ENCODE measurements around the gene FAM156A.
"Not testable (repeated sequence)": the region's sequence is repeated elsewhere in the genome, so short reads cannot be mapped to it uniquely, and the experiment has no call there.

The FAM156A gene

DNA sequence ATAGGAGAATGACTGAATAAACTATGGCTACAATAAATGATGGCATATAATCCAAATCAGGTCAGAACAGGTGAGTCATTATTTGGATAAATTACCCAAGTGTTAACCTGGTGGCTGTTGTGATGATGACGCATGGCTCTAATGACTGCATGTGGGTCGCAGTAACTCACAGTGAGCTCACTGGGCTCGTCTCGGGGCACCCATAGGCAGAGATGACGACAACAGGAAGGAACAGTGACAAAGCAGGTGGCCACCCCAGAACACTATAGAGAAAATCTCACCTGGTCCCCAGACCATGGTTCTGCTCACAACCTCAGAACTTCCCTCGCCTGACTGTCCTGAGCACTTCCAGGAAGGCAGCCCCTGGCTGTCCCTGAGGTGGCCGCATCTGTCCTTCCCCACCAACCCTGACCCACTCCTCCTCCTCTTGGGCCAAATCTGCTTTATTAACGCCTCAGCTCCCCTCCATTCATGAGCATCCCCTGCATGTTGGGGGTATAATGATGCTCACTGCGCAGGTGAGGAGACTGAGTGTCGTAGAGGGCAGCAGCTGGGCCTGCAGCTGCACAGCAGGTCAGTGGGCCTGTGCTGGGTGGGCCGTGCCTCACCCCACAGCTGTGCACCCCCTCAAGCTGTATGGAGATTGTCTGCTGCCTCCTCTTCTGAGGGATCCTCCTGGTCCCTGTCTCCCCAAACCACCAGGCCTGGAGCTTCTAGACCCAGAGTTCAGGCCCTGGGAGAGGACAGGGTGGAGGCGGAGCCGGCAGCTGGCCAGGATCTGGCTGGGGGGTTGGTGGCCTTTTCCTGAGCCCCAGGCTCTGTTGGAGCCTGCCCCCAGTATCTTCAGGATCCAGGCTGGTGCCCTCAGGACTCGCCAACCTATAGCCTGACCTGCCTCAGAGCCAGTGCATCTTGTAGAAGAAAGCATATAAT, 30.9 kb upstream of the FAM156A start:
- in situ Hi-C loops (cut with HindIII; ENCODE audit: low pct_ligation_motif_present, low sequenced_read_pairs) = no loop called here

GRCh38 chrX:52983321-52984000, 25.1 kb upstream of the FAM156A start:
- TF ChIP-seq, protein P1, sequence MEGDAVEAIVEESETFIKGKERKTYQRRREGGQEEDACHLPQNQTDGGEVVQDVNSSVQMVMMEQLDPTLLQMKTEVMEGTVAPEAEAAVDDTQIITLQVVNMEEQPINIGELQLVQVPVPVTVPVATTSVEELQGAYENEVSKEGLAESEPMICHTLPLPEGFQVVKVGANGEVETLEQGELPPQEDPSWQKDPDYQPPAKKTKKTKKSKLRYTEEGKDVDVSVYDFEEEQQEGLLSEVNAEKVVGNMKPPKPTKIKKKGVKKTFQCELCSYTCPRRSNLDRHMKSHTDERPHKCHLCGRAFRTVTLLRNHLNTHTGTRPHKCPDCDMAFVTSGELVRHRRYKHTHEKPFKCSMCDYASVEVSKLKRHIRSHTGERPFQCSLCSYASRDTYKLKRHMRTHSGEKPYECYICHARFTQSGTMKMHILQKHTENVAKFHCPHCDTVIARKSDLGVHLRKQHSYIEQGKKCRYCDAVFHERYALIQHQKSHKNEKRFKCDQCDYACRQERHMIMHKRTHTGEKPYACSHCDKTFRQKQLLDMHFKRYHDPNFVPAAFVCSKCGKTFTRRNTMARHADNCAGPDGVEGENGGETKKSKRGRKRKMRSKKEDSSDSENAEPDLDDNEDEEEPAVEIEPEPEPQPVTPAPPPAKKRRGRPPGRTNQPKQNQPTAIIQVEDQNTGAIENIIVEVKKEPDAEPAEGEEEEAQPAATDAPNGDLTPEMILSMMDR (IDR thresholded peaks at IDR 0.05; ENCODE audit: low read depth, low read length, missing control alignments) = no peak
- in situ Hi-C loops (cut with HindIII; ENCODE audit: low pct_ligation_motif_present, low sequenced_read_pairs) = no loop called here
- no peak for DNase-seq
- peak overlapping the region; percentile 53 for H3K27ac ChIP-seq
- peak overlapping the region; percentile 20 for H3K4me3 ChIP-seq (ENCODE audit: low read depth, low read length)
- no peaks in the 10 kb centered on the region for H3K36me3 ChIP-seq (replicated peaks)
- H3K27me3 ChIP-seq (replicated peaks) = no peaks in the 10 kb centered on the region

More for the DNA sequence above, 30.9 kb upstream of the FAM156A start:
- TF ChIP-seq, protein P1 (IDR thresholded peaks at IDR 0.05; ENCODE audit: low read depth, low read length, missing control alignments) = no peak
- DNase-seq = no peak
- Histone ChIP-seq H3K27ac (no peak overlapping the region), H3K4me3 (ENCODE audit: low read depth, low read length) (no peak overlapping the region), H3K27me3 (replicated peaks) (no peaks in the 10 kb centered on the region), H3K36me3 (replicated peaks) (no peaks in the 10 kb centered on the region)

DNA sequence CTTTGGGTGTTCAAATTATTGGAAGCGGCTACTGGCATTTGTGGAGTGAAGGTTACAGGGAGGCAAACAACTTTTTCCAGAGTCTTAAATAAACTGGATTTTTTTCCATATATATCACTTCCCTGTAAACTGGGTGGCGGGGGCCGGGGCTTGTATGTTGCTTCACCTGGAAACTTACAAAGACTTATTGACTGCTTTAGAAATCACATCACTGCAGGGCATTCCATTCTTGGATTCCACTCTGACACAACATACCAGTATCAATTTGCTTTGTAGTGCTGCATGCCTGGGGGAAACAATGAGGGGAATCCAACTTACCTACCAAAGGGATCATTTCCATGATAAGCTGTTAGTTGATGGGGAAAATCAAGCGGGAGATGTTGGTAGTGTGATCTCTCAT, 21.7 kb upstream of the FAM156A start:
- Histone ChIP-seq H3K27ac (peak overlapping the region; percentile 52), H3K27me3 (replicated peaks) (no peaks in the 10 kb centered on the region), H3K4me3 (ENCODE audit: low read depth, low read length) (no peak overlapping the region), H3K36me3 (replicated peaks) (no peaks in the 10 kb centered on the region)
- TF ChIP-seq, protein P1 (IDR thresholded peaks at IDR 0.05; ENCODE audit: low read depth, low read length, missing control alignments) = no peak
- in situ Hi-C loops (cut with HindIII; ENCODE audit: low pct_ligation_motif_present, low sequenced_read_pairs) = no loop called here
- no peak for DNase-seq

GRCh38 chrX:52979568-52979967, 21.2 kb upstream of the FAM156A start:
- Histone ChIP-seq H3K27ac (no peak overlapping the region), H3K36me3 (replicated peaks) (no peaks in the 10 kb centered on the region), H3K27me3 (replicated peaks) (no peaks in the 10 kb centered on the region), H3K4me3 (ENCODE audit: low read depth, low read length) (no peak overlapping the region)
- TF ChIP-seq, protein P1 (IDR thresholded peaks at IDR 0.05; ENCODE audit: low read depth, low read length, missing control alignments) = no peak
- in situ Hi-C loops (cut with HindIII; ENCODE audit: low pct_ligation_motif_present, low sequenced_read_pairs) = no loop called here
- no peak for DNase-seq

- Histone ChIP-seq H3K36me3 (replicated peaks) (no peaks in the 10 kb centered on the region), H3K27ac (no peak overlapping the region), H3K27me3 (replicated peaks) (no peaks in the 10 kb centered on the region), H3K4me3 (ENCODE audit: low read depth, low read length) (no peak overlapping the region)
- in situ Hi-C loops (cut with HindIII; ENCODE audit: low pct_ligation_motif_present, low sequenced_read_pairs) = no loop called here
- no peak for DNase-seq
- TF ChIP-seq, protein P1 (IDR thresholded peaks at IDR 0.05; ENCODE audit: low read depth, low read length, missing control alignments) = no peak
These were observed 19.6 kb upstream of the FAM156A start for GRCh38 chrX:52977953-52978352.

DNA sequence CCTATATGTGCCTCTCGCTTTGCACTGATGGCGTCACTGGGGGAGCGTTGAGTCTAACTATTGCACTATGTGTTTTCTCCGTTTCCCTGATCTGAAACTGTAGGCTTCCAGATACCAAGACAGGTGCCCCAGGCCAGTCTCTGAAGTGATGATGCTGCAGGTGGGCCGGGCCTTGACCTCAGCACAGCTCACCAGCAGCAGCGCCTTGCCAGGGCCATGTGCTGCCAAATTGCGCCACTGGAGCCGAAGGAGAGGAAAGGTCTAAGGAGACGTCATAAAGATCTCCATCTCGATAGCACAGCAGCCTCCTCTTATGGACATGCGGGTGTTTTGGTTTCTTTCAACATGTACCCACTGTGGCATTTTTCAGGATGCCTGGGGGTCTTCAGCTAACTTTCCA, 17.3 kb upstream of the FAM156A start:
- in situ Hi-C loops (cut with HindIII; ENCODE audit: low pct_ligation_motif_present, low sequenced_read_pairs); H3K4me3 ChIP-seq (ENCODE audit: low read depth, low read length); H3K36me3 ChIP-seq (replicated peaks); DNase-seq; H3K27me3 ChIP-seq (replicated peaks); H3K27ac ChIP-seq: not testable (repeated sequence)

DNA sequence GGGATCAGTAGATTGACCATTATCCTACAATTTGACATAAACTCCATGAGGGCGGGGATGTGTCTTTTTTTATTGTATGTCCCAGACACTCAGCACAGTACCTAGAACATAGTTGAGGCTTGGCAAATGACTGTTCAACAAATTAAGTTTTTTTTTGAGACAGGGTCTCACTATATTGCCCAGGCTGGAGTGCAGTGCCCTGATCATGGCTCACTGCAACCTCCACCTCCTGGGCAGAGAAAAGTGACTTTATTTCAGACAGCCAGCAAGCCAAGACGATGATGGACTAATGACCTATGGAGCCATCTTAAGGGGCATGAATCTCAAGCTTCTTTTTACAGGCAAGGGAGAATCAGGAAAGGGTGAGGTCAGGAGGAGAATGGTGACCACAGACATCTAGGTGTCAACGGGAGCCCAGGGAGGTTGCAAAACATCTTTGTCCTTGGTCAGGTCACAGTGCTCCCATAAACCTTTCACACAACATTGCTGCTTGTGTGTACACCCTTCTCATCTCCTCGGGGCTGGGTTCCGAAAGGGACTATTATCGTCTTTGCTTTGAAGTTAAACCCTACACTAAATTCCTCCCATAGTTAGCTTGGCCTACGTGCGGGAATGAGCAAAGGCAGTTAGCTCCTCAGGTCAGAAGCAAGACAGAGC, 16.1 kb upstream of the FAM156A start:
- H3K27ac ChIP-seq; H3K27me3 ChIP-seq (replicated peaks); H3K36me3 ChIP-seq (replicated peaks); in situ Hi-C loops (cut with HindIII; ENCODE audit: low pct_ligation_motif_present, low sequenced_read_pairs); DNase-seq; H3K4me3 ChIP-seq (ENCODE audit: low read depth, low read length): not testable (repeated sequence)

GRCh38 chrX:52967922-52968321, 9.6 kb upstream of the FAM156A start:
- H3K27me3 ChIP-seq (replicated peaks); H3K4me3 ChIP-seq (ENCODE audit: low read depth, low read length); DNase-seq; H3K36me3 ChIP-seq (replicated peaks); H3K27ac ChIP-seq; in situ Hi-C loops (cut with HindIII; ENCODE audit: low pct_ligation_motif_present, low sequenced_read_pairs): not testable (repeated sequence)

Data from brain microvascular endothelial cell (primary cell).